IMR-90 (cell line): Measurements from ENCODE around the gene ATG9A.

Experiments
- BHLHE40 ChIP-seq: fragments of 150-350 bp; IDR thresholded peaks from 2 replicates; pipeline ENCODE4 v1.6.1; 2016; ENCODE audit warnings: mild to moderate bottlenecking, low read depth, low read length
- CEBPB ChIP-seq: IDR thresholded peaks from 2 replicates; pipeline ENCODE4 v1.6.1; 2012; ENCODE audit warnings: low read depth, low read length, improper control_type of control experiment
- CHD1 ChIP-seq: IDR thresholded peaks from 2 replicates; pipeline ENCODE4 v1.6.1; 2012; ENCODE audit warnings: low read depth, low read length, improper control_type of control experiment
- FOS ChIP-seq: fragments of 150-350 bp; IDR thresholded peaks from 2 replicates; pipeline ENCODE4 v1.6.1; 2016; ENCODE audit warnings: low read depth, low read length
- MAFK ChIP-seq: IDR thresholded peaks from 2 replicates; pipeline ENCODE4 v1.6.1; 2012; ENCODE audit warnings: low read depth, low read length, improper control_type of control experiment
- MXI1 ChIP-seq: IDR thresholded peaks from 2 replicates; pipeline ENCODE4 v1.6.1; 2012; ENCODE audit warnings: low read depth, mild to moderate bottlenecking, low read length, moderate library complexity, borderline replicate concordance
- POLR2A ChIP-seq: IDR thresholded peaks from 2 replicates; pipeline ENCODE4 v1.6.1; 2012; ENCODE audit warnings: mild to moderate bottlenecking, low read depth, low read length
- RAD21 ChIP-seq: IDR thresholded peaks from 2 replicates; pipeline ENCODE4 v1.6.1; 2012; ENCODE audit warnings: low read length, improper control_type of control experiment
- RCOR1 ChIP-seq: IDR thresholded peaks from 2 replicates; pipeline ENCODE4 v1.6.1; 2012; ENCODE audit warnings: mild to moderate bottlenecking, low read length, improper control_type of control experiment; ENCODE audit not compliant: insufficient replicate concordance
- RFX5 ChIP-seq: IDR thresholded peaks from 2 replicates; pipeline ENCODE4 v1.8.0; 2012; ENCODE audit warnings: low read depth, mild to moderate bottlenecking, low read length, moderate library complexity
- SMC3 ChIP-seq: fragments of 150-350 bp; IDR thresholded peaks from 2 replicates; pipeline ENCODE4 v1.6.1; 2016; ENCODE audit warnings: low read depth, mild to moderate bottlenecking, antibody characterized with exemption, low read length, moderate library complexity
- TF ChIP-seq, protein P1 (sequence below): conservative IDR thresholded peaks from 2 replicates; pipeline ENCODE4 v1.5.1; 2012; ENCODE audit warnings: mild to moderate bottlenecking, low read depth, low read length, improper control_type of control experiment
- TF ChIP-seq, protein P2 (sequence below): fragments of 150-350 bp; IDR thresholded peaks from 2 replicates; pipeline ENCODE4 v1.6.1; 2016; ENCODE audit warnings: low read depth, mild to moderate bottlenecking, low read length, moderate library complexity, borderline replicate concordance

DNA sequence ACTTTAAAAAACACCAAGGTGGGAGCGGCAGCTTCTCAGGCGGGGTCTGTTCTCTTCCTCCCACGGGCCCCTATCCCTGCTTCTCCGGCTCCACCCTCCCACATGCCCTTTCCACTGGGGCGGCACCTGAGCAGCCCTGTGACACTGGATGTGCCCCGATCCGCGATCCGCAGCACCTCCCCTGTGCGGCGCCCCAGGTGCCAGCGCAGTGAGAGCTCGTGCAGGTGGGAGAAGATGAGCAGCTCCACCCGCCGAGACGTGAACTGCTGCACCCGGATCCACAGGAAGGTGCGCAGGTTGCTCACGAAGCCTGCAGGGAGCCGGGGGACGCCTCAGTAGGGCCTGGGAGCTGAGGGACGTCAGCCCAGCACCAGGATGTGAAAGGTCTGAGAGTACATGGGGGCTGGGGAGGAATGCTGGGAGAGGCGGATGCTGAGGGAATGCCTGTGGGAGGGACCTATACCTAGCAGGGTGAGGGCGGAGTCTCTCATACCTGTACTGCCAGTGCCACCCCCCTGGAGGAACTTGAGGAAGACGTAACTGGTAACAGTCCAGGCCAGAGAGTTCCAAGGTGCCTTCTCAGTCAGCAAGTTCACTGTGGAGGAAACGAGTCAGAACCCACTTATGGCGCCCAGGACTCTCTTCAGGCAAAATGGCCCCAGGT is 13.4 kb downstream of the ATG9A start:
- TF ChIP-seq MXI1 (no peak), RFX5 (no peak), POLR2A (no peak), SMC3 (no peak), RAD21 (no peak), BHLHE40 (no peak), MAFK (no peak), CHD1 (no peak), FOS (no peak), CEBPB (no peak), RCOR1 (no peak)
- TF ChIP-seq, protein P1, sequence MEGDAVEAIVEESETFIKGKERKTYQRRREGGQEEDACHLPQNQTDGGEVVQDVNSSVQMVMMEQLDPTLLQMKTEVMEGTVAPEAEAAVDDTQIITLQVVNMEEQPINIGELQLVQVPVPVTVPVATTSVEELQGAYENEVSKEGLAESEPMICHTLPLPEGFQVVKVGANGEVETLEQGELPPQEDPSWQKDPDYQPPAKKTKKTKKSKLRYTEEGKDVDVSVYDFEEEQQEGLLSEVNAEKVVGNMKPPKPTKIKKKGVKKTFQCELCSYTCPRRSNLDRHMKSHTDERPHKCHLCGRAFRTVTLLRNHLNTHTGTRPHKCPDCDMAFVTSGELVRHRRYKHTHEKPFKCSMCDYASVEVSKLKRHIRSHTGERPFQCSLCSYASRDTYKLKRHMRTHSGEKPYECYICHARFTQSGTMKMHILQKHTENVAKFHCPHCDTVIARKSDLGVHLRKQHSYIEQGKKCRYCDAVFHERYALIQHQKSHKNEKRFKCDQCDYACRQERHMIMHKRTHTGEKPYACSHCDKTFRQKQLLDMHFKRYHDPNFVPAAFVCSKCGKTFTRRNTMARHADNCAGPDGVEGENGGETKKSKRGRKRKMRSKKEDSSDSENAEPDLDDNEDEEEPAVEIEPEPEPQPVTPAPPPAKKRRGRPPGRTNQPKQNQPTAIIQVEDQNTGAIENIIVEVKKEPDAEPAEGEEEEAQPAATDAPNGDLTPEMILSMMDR: no peak
- TF ChIP-seq, protein P2, sequence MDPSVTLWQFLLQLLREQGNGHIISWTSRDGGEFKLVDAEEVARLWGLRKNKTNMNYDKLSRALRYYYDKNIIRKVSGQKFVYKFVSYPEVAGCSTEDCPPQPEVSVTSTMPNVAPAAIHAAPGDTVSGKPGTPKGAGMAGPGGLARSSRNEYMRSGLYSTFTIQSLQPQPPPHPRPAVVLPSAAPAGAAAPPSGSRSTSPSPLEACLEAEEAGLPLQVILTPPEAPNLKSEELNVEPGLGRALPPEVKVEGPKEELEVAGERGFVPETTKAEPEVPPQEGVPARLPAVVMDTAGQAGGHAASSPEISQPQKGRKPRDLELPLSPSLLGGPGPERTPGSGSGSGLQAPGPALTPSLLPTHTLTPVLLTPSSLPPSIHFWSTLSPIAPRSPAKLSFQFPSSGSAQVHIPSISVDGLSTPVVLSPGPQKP: no peak
